Retinal pigment epithelial cell (primary cell): Measurements from ENCODE around the gene RNASEH1.

Experiments used
- DNase-seq: peaks from one replicate; pipeline ENCODE4 v3.0.0-alpha.2; 2010; ENCODE audit warnings: low read depth
- H3K4me3 ChIP-seq: 2 replicates; pipeline ENCODE4 v1.5.1; 2011; ENCODE audit warnings: mild to moderate bottlenecking, low read length, control low read depth, moderate library complexity
- TF ChIP-seq, protein P1 (sequence below): conservative IDR thresholded peaks from 2 replicates; pipeline ENCODE4 v1.5.1; 2011; ENCODE audit warnings: low read depth, low read length, control low read depth, inconsistent platforms

Gene RNASEH1

GRCh38 chr2:3558205-3559014 lies at the start of gene RNASEH1:
Gene RNASEH1, minus strand, starts transcription at chr2:3558333. Its CDS starts 73 bp downstream, at chr2:3558260.
- DNase-seq = peak; percentile 92
- TF ChIP-seq, protein P1, sequence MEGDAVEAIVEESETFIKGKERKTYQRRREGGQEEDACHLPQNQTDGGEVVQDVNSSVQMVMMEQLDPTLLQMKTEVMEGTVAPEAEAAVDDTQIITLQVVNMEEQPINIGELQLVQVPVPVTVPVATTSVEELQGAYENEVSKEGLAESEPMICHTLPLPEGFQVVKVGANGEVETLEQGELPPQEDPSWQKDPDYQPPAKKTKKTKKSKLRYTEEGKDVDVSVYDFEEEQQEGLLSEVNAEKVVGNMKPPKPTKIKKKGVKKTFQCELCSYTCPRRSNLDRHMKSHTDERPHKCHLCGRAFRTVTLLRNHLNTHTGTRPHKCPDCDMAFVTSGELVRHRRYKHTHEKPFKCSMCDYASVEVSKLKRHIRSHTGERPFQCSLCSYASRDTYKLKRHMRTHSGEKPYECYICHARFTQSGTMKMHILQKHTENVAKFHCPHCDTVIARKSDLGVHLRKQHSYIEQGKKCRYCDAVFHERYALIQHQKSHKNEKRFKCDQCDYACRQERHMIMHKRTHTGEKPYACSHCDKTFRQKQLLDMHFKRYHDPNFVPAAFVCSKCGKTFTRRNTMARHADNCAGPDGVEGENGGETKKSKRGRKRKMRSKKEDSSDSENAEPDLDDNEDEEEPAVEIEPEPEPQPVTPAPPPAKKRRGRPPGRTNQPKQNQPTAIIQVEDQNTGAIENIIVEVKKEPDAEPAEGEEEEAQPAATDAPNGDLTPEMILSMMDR = no peak
- peak within 1 kb of the TSS; percentile 75 for H3K4me3 ChIP-seq

- no peak overlapping the region for H3K4me3 ChIP-seq
- TF ChIP-seq, protein P1 = no peak
- no peak for DNase-seq
These were observed 48.5 kb upstream of the RNASEH1 start for GRCh38 chr2:3606370-3607201.

DNA sequence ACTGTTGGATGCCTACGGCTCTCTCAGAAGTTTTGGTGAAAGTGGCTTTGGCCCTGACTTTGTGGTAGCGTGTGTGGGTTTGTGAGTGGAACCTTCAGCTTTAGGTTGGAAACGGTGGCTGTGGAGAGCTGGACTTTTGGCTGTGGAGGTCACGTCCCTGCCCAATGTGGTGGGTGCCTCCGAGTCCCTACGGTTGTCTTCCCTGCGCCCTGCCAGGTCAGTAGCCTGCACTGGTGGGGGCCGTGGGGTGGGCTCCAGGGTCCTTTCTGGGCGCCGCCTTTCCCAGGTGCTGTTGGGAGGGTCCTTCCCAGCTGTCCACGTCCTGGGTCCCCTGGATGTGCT lies 47.9 kb upstream of the RNASEH1 start:
- TF ChIP-seq, protein P1 = no peak
- H3K4me3 ChIP-seq = no peak overlapping the region
- DNase-seq = no peak

DNA sequence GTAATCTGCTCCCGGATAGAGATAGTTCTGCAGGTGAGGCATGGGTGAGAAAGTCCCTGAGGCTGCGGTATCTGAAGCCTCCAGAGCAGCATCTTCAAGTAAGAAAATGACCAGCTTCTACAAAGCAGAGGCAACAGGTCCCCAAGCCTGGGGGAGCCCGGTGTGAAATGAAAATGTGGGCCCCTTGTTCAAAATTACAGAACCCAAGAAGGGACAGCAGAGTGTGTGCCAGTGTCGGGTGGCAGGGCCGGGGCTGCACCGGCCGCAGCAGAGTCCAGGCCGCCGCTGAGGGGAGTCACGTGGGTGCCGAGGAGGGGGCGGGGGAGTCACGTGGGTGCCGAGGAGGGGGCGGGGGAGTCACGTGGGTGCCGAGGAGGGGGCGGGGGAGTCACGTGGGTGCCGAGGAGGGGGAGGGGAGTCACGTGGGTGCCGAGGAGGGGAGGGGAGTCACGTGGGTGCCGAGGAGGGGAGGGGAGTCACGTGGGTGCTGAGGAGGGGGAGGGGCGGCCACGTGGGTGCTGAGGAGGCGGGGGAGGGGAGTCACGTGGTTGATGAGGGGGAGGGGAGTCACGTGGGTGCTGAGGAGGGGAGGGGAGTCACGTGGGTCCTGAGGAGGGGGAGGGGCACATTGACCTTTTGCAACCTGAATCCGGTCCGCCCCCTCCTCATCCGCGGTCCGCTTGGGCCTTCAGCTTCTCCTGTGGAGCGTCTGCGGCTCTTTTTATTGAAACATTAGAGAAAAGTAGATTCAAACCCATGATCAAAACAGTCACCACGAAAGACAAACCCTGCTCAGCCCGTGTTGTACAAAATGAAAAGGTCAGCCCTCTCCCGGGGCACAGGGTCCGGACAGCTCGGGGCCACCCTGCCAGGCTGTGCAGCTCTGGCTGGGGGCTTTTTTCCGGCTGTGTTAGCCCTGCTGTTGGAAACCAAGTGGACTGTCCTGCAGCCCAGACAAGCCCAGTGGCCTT lies 47.1 kb upstream of the RNASEH1 start:
- no peak for DNase-seq
- no peak overlapping the region for H3K4me3 ChIP-seq
- TF ChIP-seq, protein P1 = no peak

DNA sequence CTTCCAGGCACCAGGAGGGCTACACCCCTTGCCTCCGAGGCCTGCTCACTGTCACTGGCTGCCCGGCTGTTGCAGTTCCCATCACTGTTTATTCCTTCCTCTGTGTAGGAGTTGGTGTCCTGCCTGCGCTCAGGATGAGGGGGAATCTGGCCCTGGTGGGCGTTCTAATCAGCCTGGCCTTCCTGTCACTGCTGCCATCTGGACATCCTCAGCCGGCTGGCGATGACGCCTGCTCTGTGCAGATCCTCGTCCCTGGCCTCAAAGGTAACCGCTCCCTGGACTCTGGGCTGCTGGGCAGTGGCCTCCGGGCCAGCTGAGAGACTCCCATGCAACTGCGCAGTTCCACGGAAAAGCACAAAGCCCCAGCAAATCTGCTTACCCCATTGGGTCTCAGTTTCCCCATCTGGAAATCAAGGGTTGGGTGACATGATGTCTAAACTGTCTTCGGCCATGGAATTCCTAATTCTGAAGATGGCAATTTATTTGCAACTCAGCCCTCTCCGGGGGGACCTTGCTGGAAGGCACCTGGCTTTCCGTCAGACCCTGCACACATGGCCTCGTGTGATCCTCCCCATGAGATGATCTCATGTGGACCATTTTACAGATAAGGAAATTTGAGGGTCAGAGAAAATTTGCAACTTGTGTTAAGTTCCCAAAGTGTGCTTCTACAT lies 46.2 kb upstream of the RNASEH1 start:
- DNase-seq = no peak
- TF ChIP-seq, protein P1 = no peak
- no peak overlapping the region for H3K4me3 ChIP-seq

DNA sequence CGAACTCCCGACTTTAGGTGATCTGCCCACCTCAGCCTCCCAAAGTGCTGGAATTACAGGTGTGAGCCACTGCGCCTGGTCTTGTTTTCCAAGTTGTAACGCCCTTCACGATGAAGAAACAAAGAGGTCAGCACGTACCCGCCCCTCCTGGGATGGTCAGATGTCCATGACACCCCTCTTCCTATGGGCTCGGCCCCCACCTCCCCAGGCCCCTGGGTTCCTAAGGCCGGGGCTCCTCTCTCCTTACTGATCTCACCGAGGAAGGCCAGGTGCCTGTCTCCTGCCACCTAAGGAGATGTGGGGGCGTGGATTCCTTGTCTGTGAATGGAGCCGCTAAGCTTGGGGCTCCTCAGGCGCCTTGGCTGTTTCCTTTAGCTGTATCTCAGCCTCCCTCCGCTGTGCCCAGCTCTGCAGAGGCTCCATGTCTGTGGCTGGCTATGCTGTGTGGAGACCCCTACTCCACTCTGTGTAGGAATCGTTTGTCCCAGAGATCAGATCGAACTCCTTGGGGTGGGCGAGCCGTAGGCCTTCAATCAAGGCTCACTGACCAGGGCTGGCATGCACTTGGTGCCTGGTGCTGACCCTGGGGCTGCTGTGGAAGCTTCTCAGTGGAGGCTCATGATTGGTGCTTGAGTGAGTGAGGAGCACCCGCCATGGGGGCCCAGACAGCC lies 45.5 kb upstream of the RNASEH1 start:
- H3K4me3 ChIP-seq = no peak overlapping the region
- no peak for DNase-seq
- TF ChIP-seq, protein P1 = no peak
